Measurements from ENCODE around the gene DNAH17.

The DNAH17 gene

GRCh38 chr17:78596871-78597764 is 19.9 kb upstream of the DNAH17 start:
- H3K9me2 ChIP-seq (replicated peaks; ENCODE audit: insufficient read depth, low read length) = no peaks in the 10 kb centered on the region
- TF ChIP-seq EZH2phosphoT487 (IDR thresholded peaks at IDR 0.05; ENCODE audit: low read length) (no peak), CTCF (IDR thresholded peaks at IDR 0.05; ENCODE audit: low read length) (no peak), EZH2 (optimal IDR thresholded peaks at IDR 0.05; ENCODE audit: low read depth, low read length) (no peak)
- no peak overlapping the region for H3K9ac ChIP-seq (ENCODE audit: low read length)

GRCh38 chr17:78595135-78595810 is 18.1 kb upstream of the DNAH17 start:
- H3K4me3 ChIP-seq (ENCODE audit: low read length) = no peak overlapping the region
- no peaks in the 10 kb centered on the region for H3F3A ChIP-seq (ENCODE audit: insufficient read depth, low read length)
- no peak for DNase-seq
- H3K9me2 ChIP-seq (replicated peaks; ENCODE audit: insufficient read depth, low read length) = no peaks in the 10 kb centered on the region
- no peak overlapping the region for H3K4me2 ChIP-seq (ENCODE audit: low read depth, low read length)
- H4K20me1 ChIP-seq (ENCODE audit: insufficient read depth, low read length) = no peaks in the 10 kb centered on the region
- no peak overlapping the region for H3K27ac ChIP-seq (ENCODE audit: low read length)
- H3K27me3 ChIP-seq (replicated peaks; ENCODE audit: insufficient read depth, low read length) = peaks cover 91% of the 10 kb centered on the region
- no peaks in the 10 kb centered on the region for H3K36me3 ChIP-seq (replicated peaks; ENCODE audit: insufficient read depth, low read length)
- no peaks in the 10 kb centered on the region for H3K79me2 ChIP-seq (ENCODE audit: low read length)
- H3K9ac ChIP-seq (ENCODE audit: low read length) = no peak overlapping the region
- H3K4me1 ChIP-seq (ENCODE audit: low read length) = no peaks in the 10 kb centered on the region
- H3K9me3 ChIP-seq (replicated peaks; ENCODE audit: insufficient read depth, low read length) = no peaks in the 10 kb centered on the region
- TF ChIP-seq CTCF (IDR thresholded peaks at IDR 0.05; ENCODE audit: low read length) (no peak), EZH2 (optimal IDR thresholded peaks at IDR 0.05; ENCODE audit: low read depth, low read length) (no peak), EZH2phosphoT487 (IDR thresholded peaks at IDR 0.05; ENCODE audit: low read length) (no peak)
- H2AFZ ChIP-seq (ENCODE audit: low read length) = no peak overlapping the region

More at GRCh38 chr17:78596871-78597764, 19.9 kb upstream of the DNAH17 start:
- H3K27ac ChIP-seq (ENCODE audit: low read length) = no peak overlapping the region
- H3K4me1 ChIP-seq (ENCODE audit: low read length) = no peaks in the 10 kb centered on the region
- H3F3A ChIP-seq (ENCODE audit: insufficient read depth, low read length) = no peaks in the 10 kb centered on the region
- no peak overlapping the region for H3K4me2 ChIP-seq (ENCODE audit: low read depth, low read length)
- no peaks in the 10 kb centered on the region for H3K79me2 ChIP-seq (ENCODE audit: low read length)
- no peaks in the 10 kb centered on the region for H3K36me3 ChIP-seq (replicated peaks; ENCODE audit: insufficient read depth, low read length)
- no peak overlapping the region for H2AFZ ChIP-seq (ENCODE audit: low read length)
- no peak overlapping the region for H3K4me3 ChIP-seq (ENCODE audit: low read length)
- DNase-seq = no peak
- no peaks in the 10 kb centered on the region for H3K9me3 ChIP-seq (replicated peaks; ENCODE audit: insufficient read depth, low read length)
- no peaks in the 10 kb centered on the region for H4K20me1 ChIP-seq (ENCODE audit: insufficient read depth, low read length)
- H3K27me3 ChIP-seq (replicated peaks; ENCODE audit: insufficient read depth, low read length) = peaks cover 88% of the 10 kb centered on the region

- TF ChIP-seq EZH2 (optimal IDR thresholded peaks at IDR 0.05; ENCODE audit: low read depth, low read length) (no peak), EZH2phosphoT487 (IDR thresholded peaks at IDR 0.05; ENCODE audit: low read length) (no peak), CTCF (IDR thresholded peaks at IDR 0.05; ENCODE audit: low read length) (no peak)
- Histone ChIP-seq H3K4me2 (ENCODE audit: low read depth, low read length) (no peak overlapping the region), H2AFZ (ENCODE audit: low read length) (no peak overlapping the region), H3K4me1 (ENCODE audit: low read length) (no peaks in the 10 kb centered on the region), H4K20me1 (ENCODE audit: insufficient read depth, low read length) (no peaks in the 10 kb centered on the region), H3K79me2 (ENCODE audit: low read length) (no peaks in the 10 kb centered on the region), H3K9me3 (replicated peaks; ENCODE audit: insufficient read depth, low read length) (no peaks in the 10 kb centered on the region), H3K4me3 (ENCODE audit: low read length) (no peak overlapping the region), H3K9me2 (replicated peaks; ENCODE audit: insufficient read depth, low read length) (no peaks in the 10 kb centered on the region), H3K27me3 (replicated peaks; ENCODE audit: insufficient read depth, low read length) (peaks cover 93% of the 10 kb centered on the region), H3K36me3 (replicated peaks; ENCODE audit: insufficient read depth, low read length) (no peaks in the 10 kb centered on the region), H3K27ac (ENCODE audit: low read length) (no peak overlapping the region), H3K9ac (ENCODE audit: low read length) (no peak overlapping the region), H3F3A (ENCODE audit: insufficient read depth, low read length) (no peaks in the 10 kb centered on the region)
- no peak for DNase-seq
Observed at GRCh38 chr17:78592991-78593329, 15.8 kb upstream of the DNAH17 start.

Data from MM.1S (cell line).